Thoracic aorta (tissue), 2 donors: Measurements from ENCODE around the gene RIN2. TPM values are rescaled to one million over a fixed set of nuclear protein-coding genes. Genes with fewer than 3 reads are reported as not detected.

Source experiments
- ATAC-seq: fragments of 150-250 bp; one replicate; pipeline ENCODE4 v1.8.0; 2017; ENCODE audit warnings: low read depth; ENCODE audit not compliant: insufficient number of reproducible peaks, low FRiP score
- DNase-seq: peaks from one replicate; pipeline ENCODE4 v3.0.0-alpha.2; 2020; ENCODE audit warnings: low spot score
- H3K27ac ChIP-seq, 2 donors: fragments of 200-600 bp; sonication (generic); 1 replicate in 1 of 2; 2 replicates in 1 of 2; pipeline ENCODE4 v1.5.1; 2016; ENCODE audit warnings: mild to moderate bottlenecking in 2 of 2, moderate library complexity in 2 of 2
- H3K27me3 ChIP-seq: fragments of 200-600 bp; sonication (generic); replicated peaks from 2 replicates; pipeline ENCODE4 v1.6.0; 2016; ENCODE audit warnings: mild to moderate bottlenecking; ENCODE audit not compliant: insufficient read depth
- H3K36me3 ChIP-seq: fragments of 200-600 bp; sonication (generic); one replicate; pipeline ENCODE4 v1.5.1; 2016
- H3K4me1 ChIP-seq, 2 donors: fragments of 200-600 bp; sonication (generic); 1 replicate in 1 of 2; 2 replicates in 1 of 2; pipeline versions ENCODE4 v1.5.1 to v1.6.0; 2016; ENCODE audit warnings: low read depth in 2 of 2, mild to moderate bottlenecking in 1 of 2; ENCODE audit not compliant: control insufficient read depth in 1 of 2
- H3K4me3 ChIP-seq: fragments of 200-600 bp; sonication (generic); 2 replicates; pipeline ENCODE4 v1.5.1; 2016; ENCODE audit warnings: mild to moderate bottlenecking
- H3K9me3 ChIP-seq: fragments of 200-600 bp; sonication (generic); 2 replicates; pipeline ENCODE4 v1.5.1; 2016
- total RNA-seq, 2 donors: library from RNA; depleted of rRNA; stranded (reverse); fragments of >200 nt; gene quantifications; one replicate each; pipeline versions ENCODE4 v1.1.0 to v1.2.3, GENCODE V29; 2016
- TF ChIP-seq, protein P1 (sequence below): fragments of 200-600 bp; sonication (generic); IDR thresholded peaks from one replicate; pipeline ENCODE4 v1.5.1; 2019; ENCODE audit warnings: antibody characterized with exemption

The RIN2 gene
- total RNA-seq, 2 donors from 2014 or later = 60.9 to 121 TPM

DNA sequence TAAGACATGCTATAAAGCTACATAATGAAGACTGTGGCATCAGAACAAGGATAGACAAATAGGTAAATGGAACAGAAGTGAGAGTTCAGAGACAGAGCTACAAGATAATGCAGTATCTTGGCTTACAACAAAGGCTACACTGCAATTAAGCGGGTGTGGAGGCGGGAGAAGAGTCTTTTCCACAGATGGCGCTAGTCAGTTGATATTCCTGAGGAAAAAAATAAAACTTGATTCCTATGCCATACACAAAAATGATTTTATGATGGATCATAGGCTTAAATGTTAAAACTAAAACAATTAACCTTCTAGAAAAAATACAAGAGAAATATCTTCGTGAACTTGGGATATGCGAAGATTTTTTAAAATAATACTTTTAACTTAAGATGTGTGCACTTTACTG, 31.0 kb downstream of the RIN2 start:
- no peaks in the 10 kb centered on the region for H3K27me3 ChIP-seq
- no peak overlapping the region for H3K4me3 ChIP-seq
- peaks cover 23 to 29% of the 10 kb centered on the region in 2 donors for H3K4me1 ChIP-seq
- TF ChIP-seq, protein P1, sequence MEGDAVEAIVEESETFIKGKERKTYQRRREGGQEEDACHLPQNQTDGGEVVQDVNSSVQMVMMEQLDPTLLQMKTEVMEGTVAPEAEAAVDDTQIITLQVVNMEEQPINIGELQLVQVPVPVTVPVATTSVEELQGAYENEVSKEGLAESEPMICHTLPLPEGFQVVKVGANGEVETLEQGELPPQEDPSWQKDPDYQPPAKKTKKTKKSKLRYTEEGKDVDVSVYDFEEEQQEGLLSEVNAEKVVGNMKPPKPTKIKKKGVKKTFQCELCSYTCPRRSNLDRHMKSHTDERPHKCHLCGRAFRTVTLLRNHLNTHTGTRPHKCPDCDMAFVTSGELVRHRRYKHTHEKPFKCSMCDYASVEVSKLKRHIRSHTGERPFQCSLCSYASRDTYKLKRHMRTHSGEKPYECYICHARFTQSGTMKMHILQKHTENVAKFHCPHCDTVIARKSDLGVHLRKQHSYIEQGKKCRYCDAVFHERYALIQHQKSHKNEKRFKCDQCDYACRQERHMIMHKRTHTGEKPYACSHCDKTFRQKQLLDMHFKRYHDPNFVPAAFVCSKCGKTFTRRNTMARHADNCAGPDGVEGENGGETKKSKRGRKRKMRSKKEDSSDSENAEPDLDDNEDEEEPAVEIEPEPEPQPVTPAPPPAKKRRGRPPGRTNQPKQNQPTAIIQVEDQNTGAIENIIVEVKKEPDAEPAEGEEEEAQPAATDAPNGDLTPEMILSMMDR = no peak
- DNase-seq (no peak), ATAC-seq (no peak)
- H3K27ac ChIP-seq = no peak overlapping the region
- H3K36me3 ChIP-seq = no peaks in the 10 kb centered on the region
- peaks cover 3% of the 10 kb centered on the region for H3K9me3 ChIP-seq

GRCh38 chr20:19789446-19789845, 31.4 kb downstream of the RIN2 start:
- DNase-seq (no peak), ATAC-seq (no peak)
- TF ChIP-seq, protein P1 = no peak

GRCh38 chr20:19791887-19792286, 33.8 kb downstream of the RIN2 start:
- DNase-seq (no peak), ATAC-seq (no peak)
- Histone ChIP-seq H3K27me3 (no peaks in the 10 kb centered on the region), H3K36me3 (no peaks in the 10 kb centered on the region), H3K27ac (no peak overlapping the region), H3K4me1 (peaks cover 1 to 3% of the 10 kb centered on the region in 2 donors), H3K9me3 (peaks cover 3% of the 10 kb centered on the region), H3K4me3 (no peak overlapping the region)
- TF ChIP-seq, protein P1 = no peak

More at GRCh38 chr20:19789446-19789845, 31.4 kb downstream of the RIN2 start:
- Histone ChIP-seq H3K36me3 (no peaks in the 10 kb centered on the region), H3K9me3 (peaks cover 3% of the 10 kb centered on the region), H3K4me3 (no peak overlapping the region), H3K27ac (no peak overlapping the region), H3K4me1 (peaks cover 23 to 27% of the 10 kb centered on the region in 2 donors), H3K27me3 (no peaks in the 10 kb centered on the region)

- Histone ChIP-seq H3K9me3 (peaks cover under 1% of the 10 kb centered on the region), H3K4me3 (no peak overlapping the region), H3K27ac (no peak overlapping the region), H3K4me1 (no peaks in the 10 kb centered on the region), H3K36me3 (no peaks in the 10 kb centered on the region), H3K27me3 (no peaks in the 10 kb centered on the region)
- TF ChIP-seq, protein P1 = no peak
- ATAC-seq (no peak), DNase-seq (no peak)
Observed at GRCh38 chr20:19793716-19794115, 35.7 kb downstream of the RIN2 start.

DNA sequence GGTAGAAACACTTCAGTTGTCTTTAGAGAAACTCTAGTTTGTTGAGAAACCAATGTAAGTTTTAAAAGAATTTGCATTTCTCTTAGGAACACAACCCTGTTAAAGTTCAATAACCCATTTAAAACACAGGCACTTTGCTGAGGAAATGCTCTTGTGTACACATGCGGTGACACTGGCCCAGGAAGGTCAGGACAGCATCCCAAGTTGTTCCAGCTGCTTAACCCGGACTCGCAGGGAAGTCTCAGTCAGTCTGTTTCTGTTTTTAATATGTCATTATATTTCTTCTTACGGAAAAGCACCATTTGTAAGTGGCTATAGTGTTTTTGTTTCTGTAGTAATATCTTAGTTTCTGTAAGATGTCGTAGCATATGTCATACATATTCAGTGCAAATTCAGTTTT, 36.9 kb downstream of the RIN2 start:
- Histone ChIP-seq H3K4me3 (no peak overlapping the region), H3K9me3 (no peaks in the 10 kb centered on the region), H3K27ac (no peak overlapping the region), H3K4me1 (no peaks in the 10 kb centered on the region), H3K36me3 (peaks cover 6% of the 10 kb centered on the region), H3K27me3 (no peaks in the 10 kb centered on the region)
- ATAC-seq = no peak
- TF ChIP-seq, protein P1 = no peak
- DNase-seq = no peak
